K562 (cell line): Measurements from ENCODE around the gene MYL5. TPM values are rescaled to one million over a fixed set of nuclear protein-coding genes. Genes with fewer than 3 reads are reported as not detected.

ENCODE experiments used
- ATAC-seq: fragments of 200-7000 bp; cut with Tn5 transposase; 3 replicates; pipeline ENCODE4 v1.9.1; 2020; ENCODE audit warnings: moderate library complexity
- BruUV-seq: library from RNA; stranded (reverse); fragments of 400-500 nt; replicated peaks from 2 replicates; lab custom pipeline; 2021; lab: Mats Ljungman, UMichigan
- CTCF ChIA-PET: fragments of 300-600 bp; formaldehyde crosslinking; extraction: SDS; loops from one replicate; lab custom pipeline; 2021; ENCODE audit warnings: low intra/inter-chr PET ratio; lab: Yijun Ruan, JAX
- POLR2A ChIA-PET: fragments of 300-600, 350-650 bp; sonication (Branson Sonifier 250); formaldehyde crosslinking; extraction: SDS; loops from one replicate; lab custom pipeline; 2021; ENCODE audit warnings: antibody characterized with exemption, inconsistent platforms; lab: Yijun Ruan, JAX
- DNase-seq, 4 experiments: peaks; one replicate each; pipeline versions ENCODE4 v3.0.0 to v3.0.0-alpha.2; 2011 to 2018; ENCODE audit warnings: low spot score in 3 of 4, mixed read lengths in 3 of 4; ENCODE audit errors: extremely low read depth in 1 of 4
- FAIRE-seq: peaks from 2 replicates; lab custom pipeline; 2011; peaks lifted over from hg19 to GRCh38; lab: Jason Lieb, UNC
- H2AFZ ChIP-seq: 2 replicates; pipeline ENCODE4 v1.6.0; 2011; ENCODE audit warnings: low read depth, low read length, control low read depth, inconsistent platforms
- H3K27ac ChIP-seq: fragments of 200-600 bp; 3 replicates; pipeline ENCODE4 v1.8.0; 2011; ENCODE audit warnings: low read depth, mild to moderate bottlenecking, control low read depth, inconsistent platforms, low read length, moderate library complexity, mixed read lengths; ENCODE audit errors: extremely low read depth
- H3K27me3 ChIP-seq, 2 experiments: fragments of 300-600 bp in 1 of 2; 2 replicates in 1 of 2; 3 replicates in 1 of 2; pipeline versions ENCODE4 v1.6.0 to v1.8.0; 2011; ENCODE audit warnings: inconsistent platforms in 2 of 2, low read length in 2 of 2, mild to moderate bottlenecking in 1 of 2, mixed read lengths in 1 of 2, moderate library complexity in 1 of 2; ENCODE audit not compliant: control insufficient read depth in 2 of 2, insufficient read depth in 2 of 2
- H3K36me3 ChIP-seq: fragments of 300-600 bp; 3 replicates; pipeline ENCODE4 v1.8.0; 2011; ENCODE audit warnings: mild to moderate bottlenecking, low read length, inconsistent platforms; ENCODE audit not compliant: control insufficient read depth, insufficient read depth
- H3K4me1 ChIP-seq, 2 experiments: fragments of 200-600 bp in 1 of 2; replicated peaks in 1 of 2; 2 replicates in 1 of 2; 3 replicates in 1 of 2; pipeline versions ENCODE4 v1.5.1 to v1.8.0; 2011; ENCODE audit warnings: inconsistent platforms in 2 of 2, low read length in 2 of 2, mild to moderate bottlenecking in 1 of 2, mixed read lengths in 1 of 2, moderate library complexity in 1 of 2; ENCODE audit not compliant: control insufficient read depth in 2 of 2, insufficient read depth in 2 of 2
- H3K4me2 ChIP-seq: 2 replicates; pipeline ENCODE4 v1.6.1; 2011; ENCODE audit warnings: low read length, control low read depth, inconsistent platforms, mixed read lengths; ENCODE audit not compliant: insufficient read depth
- H3K4me3 ChIP-seq: fragments of 200-600 bp; sonication (generic), shearing (Covaris generic); 2 replicates; pipeline ENCODE4 v1.5.1; 2016; ENCODE audit warnings: control low read depth, inconsistent platforms
- H3K79me2 ChIP-seq: fragments of 200-600 bp; 3 replicates; pipeline ENCODE4 v1.8.0; 2011; ENCODE audit warnings: low read length, inconsistent platforms; ENCODE audit not compliant: control insufficient read depth, insufficient read depth
- H3K9ac ChIP-seq, 2 experiments: 2 replicates each; pipeline versions ENCODE4 v1.6.0 to v1.6.1; 2011; ENCODE audit warnings: low read depth in 2 of 2, low read length in 2 of 2, control low read depth in 1 of 2, inconsistent platforms in 1 of 2, mild to moderate bottlenecking in 1 of 2, mixed read lengths in 1 of 2; ENCODE audit not compliant: insufficient read depth in 1 of 2
- H3K9me1 ChIP-seq: one replicate; pipeline ENCODE4 v1.6.0; 2011; ENCODE audit warnings: inconsistent platforms, mild to moderate bottlenecking, low read length, moderate library complexity; ENCODE audit not compliant: control insufficient read depth, insufficient read depth
- H3K9me3 ChIP-seq: replicated peaks from 2 replicates; pipeline ENCODE4 v1.5.1; 2011; ENCODE audit warnings: low read depth, low read length, inconsistent platforms; ENCODE audit not compliant: control insufficient read depth, insufficient read depth
- H4K20me1 ChIP-seq: replicated peaks from 2 replicates; pipeline ENCODE4 v1.6.1; 2011; ENCODE audit warnings: low read length, inconsistent platforms, mixed read lengths; ENCODE audit not compliant: control insufficient read depth, insufficient read depth
- ESRRA ChIP-seq: fragments of 450-650 bp; IDR thresholded peaks from 2 replicates; pipeline ENCODE4 v1.6.1; 2014; ENCODE audit warnings: low read depth, mild to moderate bottlenecking, moderate library complexity, borderline replicate concordance
- HDAC8 ChIP-seq: fragments of 450-650 bp; IDR thresholded peaks from 2 replicates; pipeline ENCODE4 v1.6.1; 2016; ENCODE audit warnings: mild to moderate bottlenecking, missing genetic modification characterization, moderate library complexity, missing compliant biosample characterization
- ILF3 ChIP-seq: fragments of 450-650 bp; IDR thresholded peaks from 2 replicates; pipeline ENCODE4 v1.6.1; 2018; ENCODE audit warnings: antibody characterized with exemption, mild to moderate bottlenecking, moderate library complexity, borderline replicate concordance
- L3MBTL2 ChIP-seq: fragments of 450-650 bp; IDR thresholded peaks from 2 replicates; pipeline ENCODE4 v1.6.1; 2016; ENCODE audit warnings: mild to moderate bottlenecking, moderate library complexity
- RBM22 ChIP-seq: fragments of 200-400 bp; formaldehyde crosslinking; IDR thresholded peaks from 2 replicates; pipeline ENCODE4 v1.6.1; 2018; ENCODE audit warnings: low read length, low read depth; ENCODE audit not compliant: poor library complexity, severe bottlenecking
- RHOXF2B ChIP-seq: fragments of 250-450 bp; sonication (Bioruptor Pico); conservative IDR thresholded peaks from 2 replicates; pipeline ENCODE4 v1.5.1; 2021
- WGBS: fragments of 100-300 bp; shearing (Covaris generic); methylation state at CpG from one replicate; pipeline ENCODE4 v1.1.6; 2016; ENCODE audit warnings: low coverage, mixed read lengths; ENCODE audit not compliant: insufficient coverage; ENCODE audit errors: missing lambda C conversion rate; 5-methylcytosine and 5-hydroxymethylcytosine counted together
- in situ Hi-C: fragments of 300-500 bp; cut with MboI; formaldehyde crosslinking; loops from 4 replicates; pipeline ENCODE4 v1.15.0; 2018; ENCODE audit warnings: inconsistent platforms, mixed read lengths
- intact Hi-C: fragments of 100-400 bp; cut with micrococcal nuclease; formaldehyde crosslinking; loops from 2 replicates; pipeline ENCODE4 v1.14.2; 2022
- polyA plus RNA-seq, 8 experiments: library from polyadenylated mRNA; depleted of rRNA in 4 of 8; stranded (reverse) in 5 of 8; unstranded in 3 of 8; fragments of >200 nt; fragmentation: Nextera tagmentation in 2 of 8; fragmentation: Illumina TruSeq in 1 of 8; extraction: Ambion mirVana in 2 of 8; extraction: Trizol in 1 of 8; gene quantifications; 2 replicates each; pipeline versions ENCODE4 v1.2.1 to v1.2.3, GENCODE V29; 2011 to 2014; ENCODE audit warnings: inconsistent platforms in 1 of 8, missing spikeins in 1 of 8
- total RNA-seq, 7 experiments: library from RNA; depleted of rRNA in 6 of 7; stranded (reverse); fragments of >200 nt in 6 of 7; fragmentation: Illumina TruSeq in 2 of 7; extraction: Trizol in 2 of 7; gene quantifications; 2 replicates each; pipeline versions ENCODE4 v1.2.1 to v1.2.3, GENCODE V29; 2011 to 2021; ENCODE audit warnings: low replicate concordance in 1 of 7
- TF ChIP-seq, protein P1 (sequence below): sonication (generic); formaldehyde crosslinking; IDR thresholded peaks from 2 replicates; pipeline ENCODE4 v1.8.0; 2022; ENCODE audit warnings: mild to moderate bottlenecking, low read depth, missing genetic modification reagents
- TF ChIP-seq, protein P2 (sequence below), 2 experiments: fragments of 450-650 bp; IDR thresholded peaks; 2 replicates each; pipeline ENCODE4 v1.6.1; 2018; ENCODE audit warnings: mild to moderate bottlenecking in 2 of 2, low read depth in 1 of 2; ENCODE audit not compliant: partially characterized antibody in 2 of 2
- TF ChIP-seq, protein P3 (sequence below), 2 experiments: fragments of 450-650 bp in 1 of 2; sonication (generic) in 1 of 2; formaldehyde crosslinking; conservative IDR thresholded peaks; 2 replicates each; pipeline versions ENCODE4 v1.4.0 to v1.8.1; 2020 to 2022; ENCODE audit warnings: mild to moderate bottlenecking in 1 of 2, missing genetic modification reagents in 1 of 2

MYL5 gene
- total and polyA plus RNA-seq, 9 of the 15 experiments (the other 6 are each of a cell fraction or from before 2014, with no cell fraction given), result 1.4 to 10.0 (median 4.1) TPM

DNA sequence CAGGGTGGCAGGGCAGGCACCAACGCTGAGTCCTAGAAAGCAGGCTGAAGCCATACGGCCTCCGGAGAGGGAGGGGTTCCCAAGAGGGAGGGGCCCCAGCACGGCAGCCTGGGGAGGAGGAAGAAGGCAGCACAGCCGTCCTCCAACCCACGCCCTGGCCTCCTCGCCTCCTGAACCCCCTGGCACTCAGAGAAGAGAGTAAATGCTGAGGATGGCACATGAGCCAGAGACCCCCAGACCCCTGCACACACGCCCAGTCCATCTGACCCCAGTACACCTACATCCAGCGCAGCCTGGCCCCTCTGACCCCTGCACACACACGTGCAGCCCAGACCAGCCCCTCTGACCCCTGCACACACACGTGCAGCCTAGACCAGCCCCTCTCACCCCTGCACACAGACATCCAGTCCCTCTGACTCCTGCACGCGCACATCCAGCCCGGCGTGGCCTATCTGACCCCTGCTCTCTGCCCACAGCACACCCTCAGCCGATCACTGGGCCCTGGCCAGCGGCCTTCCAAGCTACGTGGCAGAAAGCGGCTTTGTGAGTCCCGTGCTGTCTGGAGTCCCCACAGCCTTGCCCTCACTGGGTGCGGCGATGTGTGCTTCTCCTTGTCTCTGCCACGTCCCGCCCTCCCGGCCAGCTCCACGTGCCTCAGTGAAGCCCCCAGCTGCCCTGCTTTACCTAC lies 18.7 kb upstream of the MYL5 start:
- intact Hi-C loops (no loop called here), in situ Hi-C loops (no loop called here)
- H3K4me3 ChIP-seq, result no peak overlapping the region
- H3K27me3 ChIP-seq, result peaks cover 30 to 52% of the 10 kb centered on the region in 2 experiments; a peak in 4 of 5 replicates
- no peak for DNase-seq
- TF ChIP-seq RHOXF2B (no peak), RBM22 (no peak), L3MBTL2 (no peak), ESRRA (no peak), ILF3 (no peak), HDAC8 (no peak)
- TF ChIP-seq, protein P1, sequence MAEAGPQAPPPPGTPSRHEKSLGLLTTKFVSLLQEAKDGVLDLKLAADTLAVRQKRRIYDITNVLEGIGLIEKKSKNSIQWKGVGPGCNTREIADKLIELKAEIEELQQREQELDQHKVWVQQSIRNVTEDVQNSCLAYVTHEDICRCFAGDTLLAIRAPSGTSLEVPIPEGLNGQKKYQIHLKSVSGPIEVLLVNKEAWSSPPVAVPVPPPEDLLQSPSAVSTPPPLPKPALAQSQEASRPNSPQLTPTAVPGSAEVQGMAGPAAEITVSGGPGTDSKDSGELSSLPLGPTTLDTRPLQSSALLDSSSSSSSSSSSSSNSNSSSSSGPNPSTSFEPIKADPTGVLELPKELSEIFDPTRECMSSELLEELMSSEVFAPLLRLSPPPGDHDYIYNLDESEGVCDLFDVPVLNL, result no peak
- TF ChIP-seq, protein P2, sequence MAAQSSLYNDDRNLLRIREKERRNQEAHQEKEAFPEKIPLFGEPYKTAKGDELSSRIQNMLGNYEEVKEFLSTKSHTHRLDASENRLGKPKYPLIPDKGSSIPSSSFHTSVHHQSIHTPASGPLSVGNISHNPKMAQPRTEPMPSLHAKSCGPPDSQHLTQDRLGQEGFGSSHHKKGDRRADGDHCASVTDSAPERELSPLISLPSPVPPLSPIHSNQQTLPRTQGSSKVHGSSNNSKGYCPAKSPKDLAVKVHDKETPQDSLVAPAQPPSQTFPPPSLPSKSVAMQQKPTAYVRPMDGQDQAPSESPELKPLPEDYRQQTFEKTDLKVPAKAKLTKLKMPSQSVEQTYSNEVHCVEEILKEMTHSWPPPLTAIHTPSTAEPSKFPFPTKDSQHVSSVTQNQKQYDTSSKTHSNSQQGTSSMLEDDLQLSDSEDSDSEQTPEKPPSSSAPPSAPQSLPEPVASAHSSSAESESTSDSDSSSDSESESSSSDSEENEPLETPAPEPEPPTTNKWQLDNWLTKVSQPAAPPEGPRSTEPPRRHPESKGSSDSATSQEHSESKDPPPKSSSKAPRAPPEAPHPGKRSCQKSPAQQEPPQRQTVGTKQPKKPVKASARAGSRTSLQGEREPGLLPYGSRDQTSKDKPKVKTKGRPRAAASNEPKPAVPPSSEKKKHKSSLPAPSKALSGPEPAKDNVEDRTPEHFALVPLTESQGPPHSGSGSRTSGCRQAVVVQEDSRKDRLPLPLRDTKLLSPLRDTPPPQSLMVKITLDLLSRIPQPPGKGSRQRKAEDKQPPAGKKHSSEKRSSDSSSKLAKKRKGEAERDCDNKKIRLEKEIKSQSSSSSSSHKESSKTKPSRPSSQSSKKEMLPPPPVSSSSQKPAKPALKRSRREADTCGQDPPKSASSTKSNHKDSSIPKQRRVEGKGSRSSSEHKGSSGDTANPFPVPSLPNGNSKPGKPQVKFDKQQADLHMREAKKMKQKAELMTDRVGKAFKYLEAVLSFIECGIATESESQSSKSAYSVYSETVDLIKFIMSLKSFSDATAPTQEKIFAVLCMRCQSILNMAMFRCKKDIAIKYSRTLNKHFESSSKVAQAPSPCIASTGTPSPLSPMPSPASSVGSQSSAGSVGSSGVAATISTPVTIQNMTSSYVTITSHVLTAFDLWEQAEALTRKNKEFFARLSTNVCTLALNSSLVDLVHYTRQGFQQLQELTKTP (IDR thresholded peaks at IDR 0.05; ENCODE audit: low read depth in 1 of 2, partially characterized antibody in 2 of 2), result no peak
- TF ChIP-seq, protein P3, sequence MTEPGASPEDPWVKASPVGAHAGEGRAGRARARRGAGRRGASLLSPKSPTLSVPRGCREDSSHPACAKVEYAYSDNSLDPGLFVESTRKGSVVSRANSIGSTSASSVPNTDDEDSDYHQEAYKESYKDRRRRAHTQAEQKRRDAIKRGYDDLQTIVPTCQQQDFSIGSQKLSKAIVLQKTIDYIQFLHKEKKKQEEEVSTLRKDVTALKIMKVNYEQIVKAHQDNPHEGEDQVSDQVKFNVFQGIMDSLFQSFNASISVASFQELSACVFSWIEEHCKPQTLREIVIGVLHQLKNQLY (CRISPR knock-in tag; conservative IDR thresholded peaks at IDR 0.05), result no peak
- peaks cover 3% of the 10 kb centered on the region; the same call in 1 of the 2 replicates for H3K9me3 ChIP-seq
- no TSS peak for BruUV-seq
- peak overlapping the region in 1 of 2 experiments; percentile 64; a peak in 1 of 4 replicates for H3K9ac ChIP-seq
- H3K4me1 ChIP-seq, result peaks cover 0 to 65% of the 10 kb centered on the region in 2 experiments; a peak in 2 of 5 replicates
- no peaks in the 10 kb centered on the region for H3K36me3 ChIP-seq
- no peak for ATAC-seq
- 0 out of 2 replicates have a peak overlapping the region, but pooled peaks have one; percentile 24 for H2AFZ ChIP-seq
- no peak overlapping the region for H3K27ac ChIP-seq
- no peak overlapping the region for H3K4me2 ChIP-seq
- FAIRE-seq, result no peak
- H3K9me1 ChIP-seq, result no peaks in the 10 kb centered on the region
- WGBS, result 20% methylated on average over 23 of the region's 26 CpGs
- H4K20me1 ChIP-seq, result no peaks in the 10 kb centered on the region
- no peaks in the 10 kb centered on the region for H3K79me2 ChIP-seq
- POLR2A ChIA-PET, result interaction anchor here (0.7 kb wide), 1 partner anchor 13 kb away, joined by 4 read pairs; no protein-coding TSS in a partner anchor
- CTCF ChIA-PET, result no interaction called here
